Loucy (cell line): ENCODE data around the gene DCUN1D3.

ENCODE experiments used
- CTCF ChIP-seq: fragments of 200-600 bp; sonication (generic); conservative IDR thresholded peaks from 2 replicates; pipeline ENCODE4 v1.5.1; 2014; ENCODE audit warnings: mild to moderate bottlenecking, antibody characterized with exemption, low read length
- EZH2phosphoT487 ChIP-seq: fragments of 200-600 bp; IDR thresholded peaks from 2 replicates; pipeline ENCODE4 v1.6.1; 2018; ENCODE audit warnings: antibody characterized with exemption, mild to moderate bottlenecking, moderate library complexity, borderline replicate concordance

- TF ChIP-seq CTCF (no peak), EZH2phosphoT487 (no peak)
Observed at GRCh38 chr16:20854963-20855362, 45.2 kb downstream of the DCUN1D3 start.
